ENCODE results near the gene PPP4R3A. TPM values are rescaled to one million over a fixed set of nuclear protein-coding genes. Genes with fewer than 3 reads are reported as not detected.

Gene PPP4R3A
- total and polyA plus RNA-seq, 10 of the 15 experiments (the other 5 are each of a cell fraction or from before 2014, with no cell fraction given): 19.4 to 97.8 (median 62.9) TPM

- H3K4me2 ChIP-seq (ENCODE audit: control insufficient read depth, insufficient read depth): peak overlapping the region; percentile 79; the same call in 1 of the 2 replicates
- H3K4me1 ChIP-seq (ENCODE audit: control insufficient read depth, insufficient read depth, low read length): peaks cover 5% of the 10 kb centered on the region
- under 1% methylated on average over 60 of the region's 71 CpGs for WGBS (ENCODE audit: insufficient coverage, insufficient replicate concordance, low lambda C conversion rate, missing lambda C conversion rate)
- SMC1A ChIA-PET (ENCODE audit: uncharacterized antibody, unreplicated experiment): interaction anchor here (0.5 to 2.0 kb wide), 6 partner anchors 9 to 445 kb away, joined by 3 to 7 read pairs (median 4); no protein-coding TSS in a partner anchor
- CTCF ChIA-PET: interaction anchor here (0.7 to 1.4 kb wide), 4 partner anchors 9 to 154 kb away, joined by 3 read pairs; no protein-coding TSS in a partner anchor
- peaks cover 65% of the 10 kb centered on the region for H3K79me2 ChIP-seq (ENCODE audit: control insufficient read depth, insufficient read depth, low read length)
- RAD21 ChIA-PET (ENCODE audit: unreplicated experiment): interaction anchor here (0.8 to 2.0 kb wide), 4 partner anchors 8 to 531 kb away, joined by 3 to 6 read pairs (median 4); no protein-coding TSS in a partner anchor
- POLR2A ChIA-PET: interaction anchor here (0.6 to 2.9 kb wide), 3 partner anchors 8 to 373 kb away, joined by 3 to 12 read pairs (median 3); no protein-coding TSS in a partner anchor
- H3K27me3 ChIP-seq (replicated peaks in 1 of 2; ENCODE audit: control insufficient read depth in 2 of 2, insufficient read depth in 2 of 2, low read length in 1 of 2): no peaks in the 10 kb centered on the region
- no peaks in the 10 kb centered on the region for H4K20me1 ChIP-seq (ENCODE audit: control insufficient read depth, insufficient read depth)
- peak; percentile 62 for FAIRE-seq
- H3K27ac ChIP-seq (ENCODE audit: control insufficient read depth, insufficient read depth): peak overlapping the region; percentile 97
- H2AFZ ChIP-seq (ENCODE audit: control insufficient read depth, low read depth, low read length): peak overlapping the region; percentile 28; the same call in 1 of the 2 replicates
- ATAC-seq: peak; percentile 27
- no peak for DNase-seq (ENCODE audit: low read depth, low spot score)
- in situ Hi-C loops (cut with MboI): loop anchor here (25.0 kb wide), 1 partner anchor 1122 kb away; the partner anchor contains the start of gene CALM1
- intact Hi-C loops (cut with micrococcal nuclease; ENCODE audit: unreplicated experiment): loop anchor here (10.0 kb wide), 1 partner anchor 184 kb away; no protein-coding TSS in a partner anchor
- H3K9ac ChIP-seq (ENCODE audit: control insufficient read depth, insufficient read depth, low read length): peak overlapping the region; percentile 99
- peak overlapping the region; percentile 99 for H3K4me3 ChIP-seq
- peaks cover 0 to 12% of the 10 kb centered on the region in 2 experiments; a peak in 2 of 4 replicates for H3K36me3 ChIP-seq (ENCODE audit: control insufficient read depth in 2 of 2, insufficient read depth in 2 of 2, low read length in 1 of 2)
- TF ChIP-seq EED (IDR thresholded peaks at IDR 0.05; ENCODE audit: low read depth): no peak
- TF ChIP-seq POU2F2 (IDR thresholded peaks at IDR 0.05; ENCODE audit: borderline replicate concordance, low read depth, low read length): no peak
- peak; percentile 13; the same call in 1 of the 2 replicates for TF ChIP-seq PKNOX1 (IDR thresholded peaks at IDR 0.05)
- TF ChIP-seq SMAD5 (IDR thresholded peaks at IDR 0.05; ENCODE audit: low read depth): 0 out of 2 replicates have a peak, but pooled peaks have one; percentile 18
- peak; percentile 50; the same call in 1 of the 2 replicates for TF ChIP-seq MXI1 (IDR thresholded peaks at IDR 0.05; ENCODE audit: low read depth, low read length)
- TF ChIP-seq POLR2A (IDR thresholded peaks at IDR 0.05; ENCODE audit: low read depth, low read length): peak; percentile 70
- no peak for TF ChIP-seq SMAD1 (IDR thresholded peaks at IDR 0.05; ENCODE audit: low read depth, partially characterized antibody)
- TF ChIP-seq SMARCA5 (IDR thresholded peaks at IDR 0.05): 0 out of 2 replicates have a peak, but pooled peaks have one; percentile 38
- no peak for TF ChIP-seq RAD51 (IDR thresholded peaks at IDR 0.05)
- TF ChIP-seq CHD1 (IDR thresholded peaks at IDR 0.05; ENCODE audit: low read depth, low read length): 0 out of 2 replicates have a peak, but pooled peaks have one; percentile 71
- TF ChIP-seq NKRF (conservative IDR thresholded peaks at IDR 0.05): peak; percentile 49; the same call in 1 of the 2 replicates
- TF ChIP-seq WRNIP1 (IDR thresholded peaks at IDR 0.05; ENCODE audit: borderline replicate concordance, low read depth, low read length): 0 out of 2 replicates have a peak, but pooled peaks have one; percentile 79
- TF ChIP-seq ZNF24 (IDR thresholded peaks at IDR 0.05): no peak
- TF ChIP-seq IKZF2 (IDR thresholded peaks at IDR 0.05): no peak
- TF ChIP-seq CHD2 (IDR thresholded peaks at IDR 0.05; ENCODE audit: borderline replicate concordance, low read depth, low read length): no peak
- peak; percentile 31; the same call in 1 of the 2 replicates for TF ChIP-seq POLR2AphosphoS5 (IDR thresholded peaks at IDR 0.05; ENCODE audit: low read length)
- peak; percentile 45; the same call in 1 of the 2 replicates for TF ChIP-seq BACH1 (IDR thresholded peaks at IDR 0.05; ENCODE audit: borderline replicate concordance)
- no peak for TF ChIP-seq NFXL1 (IDR thresholded peaks at IDR 0.05; ENCODE audit: borderline replicate concordance)
- TF ChIP-seq TAF1 (IDR thresholded peaks at IDR 0.05; ENCODE audit: borderline replicate concordance, low read depth, low read length): peak; percentile 26; the same call in 1 of the 2 replicates
- TF ChIP-seq GATAD2B (conservative IDR thresholded peaks at IDR 0.05; ENCODE audit: low read depth): 0 out of 2 replicates have a peak, but pooled peaks have one; percentile 36
- no peak for TF ChIP-seq ZNF217 (IDR thresholded peaks at IDR 0.05)
- TF ChIP-seq ZSCAN29 (IDR thresholded peaks at IDR 0.05): peak; percentile 12; the same call in 1 of the 2 replicates
- no peak for TF ChIP-seq CREM (IDR thresholded peaks at IDR 0.05; ENCODE audit: low read depth)
- no peaks in the 10 kb centered on the region for H3K9me3 ChIP-seq (replicated peaks; ENCODE audit: control insufficient read depth, insufficient read depth, low read length)
- BruUV-seq (replicated peaks): no TSS peak
These were observed 830 bp downstream of the PPP4R3A start for GRCh38 chr14:91509083-91509877.

All from GM12878 (cell line).